Left renal pelvis (tissue), 4 donors: ENCODE measurements around the gene CD84. TPM values are rescaled to one million over a fixed set of nuclear protein-coding genes. Genes with fewer than 3 reads are reported as not detected.
"Not testable (repeated sequence)": the region's sequence is repeated elsewhere in the genome, so short reads cannot be mapped to it uniquely, and the experiment has no call there.

Source experiments
- DNase-seq, 4 donors: peaks; one replicate each; pipeline ENCODE4 v3.0.0-alpha.2; 2013; ENCODE audit warnings: low read depth in 4 of 4, low spot score in 3 of 4
- polyA plus RNA-seq, 4 donors: library from polyadenylated mRNA; unstranded; fragments of 120-200 nt; gene quantifications; one replicate each; pipeline ENCODE4 v1.2.1, GENCODE V29; 2013; ENCODE audit not compliant: insufficient read length in 4 of 4

Gene CD84
- polyA plus RNA-seq, 4 donors = 0.80 to 2.0 (median 1.2) TPM

DNA sequence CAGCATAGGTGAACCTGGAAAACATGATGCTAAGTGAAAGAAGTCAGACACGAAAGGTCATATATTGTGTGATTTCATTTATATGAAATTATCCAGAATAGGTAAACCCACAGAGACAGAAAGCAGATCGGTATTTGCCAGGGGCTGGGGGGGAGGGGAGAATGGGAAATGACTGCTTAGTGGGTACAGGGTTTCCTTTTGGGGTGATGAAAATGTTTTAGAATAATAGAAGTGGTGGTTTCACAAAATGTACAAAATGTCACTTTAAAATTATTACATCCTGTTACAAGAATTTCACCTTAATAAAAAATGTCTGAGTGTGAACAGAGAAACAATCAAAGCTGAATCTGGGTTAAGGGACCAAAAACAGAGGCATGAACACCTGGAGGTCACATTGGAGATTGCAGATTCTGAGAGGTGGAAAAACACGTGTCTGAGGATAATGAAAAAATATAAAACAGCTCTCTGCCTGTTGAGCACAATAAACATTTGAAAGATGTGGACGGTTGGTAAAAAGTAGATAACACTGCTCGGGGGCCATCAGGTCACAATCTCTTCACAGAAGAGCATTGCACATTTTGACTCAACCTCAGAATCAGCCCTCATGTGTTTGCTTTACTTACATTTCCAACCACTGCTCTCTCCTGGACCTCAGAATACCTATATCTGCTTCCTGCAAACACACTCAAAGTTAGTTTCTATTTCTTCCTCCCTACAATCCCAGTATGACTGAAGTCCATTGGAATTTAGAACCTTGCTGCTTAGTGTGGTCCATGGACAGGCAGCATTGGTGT is 59.5 kb downstream of the CD84 start:
- DNase-seq = no peak

GRCh38 chr1:160517519-160517918 is 61.8 kb downstream of the CD84 start:
- DNase-seq = not testable (repeated sequence)

- DNase-seq = not testable (repeated sequence)
Measured at GRCh38 chr1:160515908-160516307, 63.4 kb downstream of the CD84 start.

DNA sequence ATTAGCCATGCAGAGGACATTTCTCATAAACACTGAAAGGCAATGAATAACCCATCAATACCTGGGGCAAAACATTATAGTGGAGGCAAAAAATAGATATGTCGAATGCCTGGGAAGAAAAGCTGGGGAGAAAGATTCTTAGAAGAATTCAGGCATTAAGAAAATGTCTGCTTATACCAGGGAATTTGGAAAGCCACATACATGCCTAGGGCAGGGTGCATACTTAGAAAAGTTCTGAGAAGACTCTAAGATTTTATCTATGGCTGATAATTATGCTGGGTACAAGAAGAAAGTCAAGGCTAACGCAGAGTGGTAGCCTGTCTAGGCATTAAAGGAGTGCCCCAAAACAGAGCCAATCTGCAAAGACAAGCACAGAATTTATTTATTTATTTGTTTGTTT is 74.6 kb downstream of the CD84 start:
- no peak for DNase-seq

DNA sequence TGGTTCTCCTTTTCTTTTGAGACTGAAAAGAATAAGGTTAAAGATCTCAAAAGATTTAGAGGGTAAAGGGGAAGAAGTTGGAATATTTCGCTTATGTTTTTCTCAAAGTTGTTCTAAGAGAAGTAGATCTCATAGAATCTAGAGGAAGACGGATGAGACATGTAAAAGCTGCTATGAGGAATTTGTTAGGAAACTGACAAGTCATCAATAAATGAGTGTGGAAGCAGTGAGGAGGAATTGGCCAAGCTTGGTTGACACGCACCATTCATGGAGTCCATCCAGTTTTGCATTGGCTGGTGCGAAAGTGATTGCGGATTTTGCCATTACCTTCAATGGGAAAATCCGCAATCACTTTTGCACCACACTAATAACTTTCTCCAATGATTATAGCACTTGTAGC is 76.2 kb downstream of the CD84 start:
- DNase-seq = no peak

- DNase-seq = no peak
Measured at GRCh38 chr1:160500321-160500990, 78.8 kb downstream of the CD84 start.

- no peak for DNase-seq
Measured at GRCh38 chr1:160499631-160500030, 79.7 kb downstream of the CD84 start.

DNA sequence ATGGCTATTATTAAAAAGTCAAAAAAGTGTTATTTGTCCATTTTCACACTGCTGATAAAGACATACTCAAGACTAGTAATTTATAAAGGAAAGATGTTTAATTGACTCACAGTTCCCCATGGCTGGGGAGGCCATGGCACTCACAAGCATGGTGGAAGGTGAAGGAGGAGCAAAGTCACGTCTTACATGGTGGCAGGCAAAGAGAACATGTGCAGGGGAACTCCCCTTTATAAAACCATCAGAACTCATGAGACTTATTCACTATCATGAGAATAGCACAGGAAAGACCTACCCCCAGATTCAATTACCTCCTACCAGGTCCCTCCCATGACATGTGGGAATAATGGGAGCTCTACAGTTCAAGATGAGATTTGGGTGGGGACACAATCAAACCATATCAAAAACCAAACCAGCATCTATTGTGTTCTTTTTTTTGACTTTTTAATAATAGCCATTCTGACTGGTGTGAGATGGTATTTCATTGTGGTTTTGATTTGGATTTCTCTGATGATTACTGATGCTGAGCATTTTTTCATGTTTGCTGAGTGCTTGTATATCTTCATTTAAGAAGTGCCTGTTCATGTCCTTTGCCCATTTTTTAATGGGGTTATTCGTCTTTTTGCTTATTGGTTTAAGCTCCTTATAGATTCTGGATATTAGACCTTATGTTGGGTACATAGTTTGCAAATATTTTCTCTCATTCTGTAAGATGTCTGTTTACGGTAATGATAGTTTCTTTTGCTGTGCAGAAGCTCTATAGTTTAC is 80.8 kb downstream of the CD84 start:
- not testable (repeated sequence) for DNase-seq

GRCh38 chr1:160496334-160496733 is 83.0 kb downstream of the CD84 start:
- DNase-seq = no peak

GRCh38 chr1:160494620-160495019 is 84.7 kb downstream of the CD84 start:
- no peak for DNase-seq

GRCh38 chr1:160492617-160493016 is 86.7 kb downstream of the CD84 start:
- DNase-seq = no peak

GRCh38 chr1:160491981-160492380 is 87.3 kb downstream of the CD84 start:
- DNase-seq = no peak

Other genes starting within 250 kb of the CD84 start
- 100 to 1,000 TPM; 143 to 177 (median 162) TPM for gene COPA, start 236.2 kb downstream of the CD84 start, polyA plus RNA-seq
- gene NCSTN, start 236.1 kb downstream of the CD84 start, polyA plus RNA-seq = 100 to 1,000 TPM; 116 to 173 (median 147) TPM
- under 1 TPM; 0.06 to 0.34 (median 0.20) TPM for gene NHLH1, start 212.4 kb downstream of the CD84 start, polyA plus RNA-seq
- gene VANGL2, start 178.9 kb downstream of the CD84 start, polyA plus RNA-seq = 10 to 100 TPM; 25.6 to 38.9 (median 35.4) TPM
- under 1 TPM; 0.06 to 0.37 (median 0.15) TPM for gene SLAMF6, start 56.2 kb downstream of the CD84 start, polyA plus RNA-seq
- under 1 TPM; 0.07 to 0.23 (median 0.13) TPM for gene SLAMF1, start 67.5 kb upstream of the CD84 start, polyA plus RNA-seq
- gene CD48, start 132.3 kb upstream of the CD84 start, polyA plus RNA-seq = 1 to 10 TPM; 1.4 to 2.0 (median 1.6) TPM
- gene SLAMF7, start 159.8 kb upstream of the CD84 start, polyA plus RNA-seq = under 1 TPM; 0.30 to 0.68 (median 0.41) TPM
- gene LY9, start 216.7 kb upstream of the CD84 start, polyA plus RNA-seq = under 1 TPM in 3 of 4 donors, not detected in 1; 0.17 to 0.49 (median 0.31) TPM